HTR-8/SVneo (cell line): ENCODE data around the gene CBLL1.

Experiments used
- DNase-seq: peaks from one replicate; pipeline ENCODE4 v3.0.0; 2011; ENCODE audit warnings: low spot score, mixed read lengths; ENCODE audit not compliant: insufficient read length
- FAIRE-seq: peaks from 2 replicates; lab custom pipeline; 2011; peaks lifted over from hg19 to GRCh38; lab: Jason Lieb, UNC

The CBLL1 gene, protein sequence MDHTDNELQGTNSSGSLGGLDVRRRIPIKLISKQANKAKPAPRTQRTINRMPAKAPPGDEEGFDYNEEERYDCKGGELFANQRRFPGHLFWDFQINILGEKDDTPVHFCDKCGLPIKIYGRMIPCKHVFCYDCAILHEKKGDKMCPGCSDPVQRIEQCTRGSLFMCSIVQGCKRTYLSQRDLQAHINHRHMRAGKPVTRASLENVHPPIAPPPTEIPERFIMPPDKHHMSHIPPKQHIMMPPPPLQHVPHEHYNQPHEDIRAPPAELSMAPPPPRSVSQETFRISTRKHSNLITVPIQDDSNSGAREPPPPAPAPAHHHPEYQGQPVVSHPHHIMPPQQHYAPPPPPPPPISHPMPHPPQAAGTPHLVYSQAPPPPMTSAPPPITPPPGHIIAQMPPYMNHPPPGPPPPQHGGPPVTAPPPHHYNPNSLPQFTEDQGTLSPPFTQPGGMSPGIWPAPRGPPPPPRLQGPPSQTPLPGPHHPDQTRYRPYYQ

DNA sequence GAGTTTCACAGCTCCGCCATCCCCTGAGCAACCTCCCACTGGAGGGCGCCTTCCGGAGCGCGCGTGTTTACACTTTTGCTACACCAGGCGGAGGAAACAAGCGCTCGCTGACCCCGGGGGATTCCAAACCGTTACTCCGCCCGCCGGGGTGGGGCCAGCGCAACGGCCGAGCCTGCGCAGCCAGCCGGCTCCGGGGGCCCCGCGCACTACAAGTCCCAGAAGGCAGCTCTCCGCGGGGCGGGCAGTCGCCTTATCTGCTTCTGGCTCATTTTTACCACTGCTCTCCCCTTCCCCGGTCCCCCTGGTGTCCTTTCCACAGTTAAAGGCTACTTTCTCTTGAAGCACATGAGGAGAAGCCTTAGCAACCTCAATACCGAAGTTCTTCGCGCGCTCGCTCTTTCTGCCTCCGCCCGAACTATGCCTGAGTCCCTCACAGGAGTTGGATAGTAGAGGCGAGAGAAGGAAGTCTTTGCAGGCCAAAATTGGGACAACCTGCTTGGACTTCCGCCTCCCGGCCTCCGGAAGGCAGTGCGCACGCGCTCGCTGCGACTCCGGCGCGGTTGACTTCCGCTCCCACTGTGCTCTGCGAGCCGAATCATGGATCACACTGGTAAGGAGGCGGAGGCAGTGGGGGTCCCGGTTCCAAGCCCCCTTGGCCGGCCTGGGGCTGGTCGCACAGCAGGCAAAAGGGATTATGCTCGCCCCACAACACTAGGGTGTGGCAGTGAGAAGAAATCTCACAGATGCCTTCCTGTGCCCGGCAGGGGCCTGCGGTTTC is at the start of gene CBLL1:
Gene CBLL1 (plus strand): TSS at position 576 of the 778 bp plus-strand sequence. CDS start 22 bp downstream, at position 598.
- peak; percentile 83 for DNase-seq
- peak; percentile 23 for FAIRE-seq

DNA sequence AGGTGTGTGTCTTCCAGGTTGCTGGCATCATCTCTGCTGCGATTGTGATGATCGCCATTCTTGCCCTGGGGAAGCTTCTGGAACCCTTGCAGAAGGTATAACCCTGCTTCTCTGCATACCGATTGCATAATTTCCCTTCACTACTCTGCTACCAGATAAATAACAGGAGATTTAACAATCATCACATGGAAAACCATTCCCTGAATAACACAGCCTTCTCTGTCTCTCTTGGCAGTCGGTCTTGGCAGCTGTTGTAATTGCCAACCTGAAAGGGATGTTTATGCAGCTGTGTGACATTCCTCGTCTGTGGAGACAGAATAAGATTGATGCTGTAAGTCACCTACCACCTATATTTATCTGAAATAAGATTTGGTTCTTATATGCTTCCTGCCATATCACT is 49.6 kb upstream of the CBLL1 start:
- FAIRE-seq (no peak), DNase-seq (no peak)

DNA sequence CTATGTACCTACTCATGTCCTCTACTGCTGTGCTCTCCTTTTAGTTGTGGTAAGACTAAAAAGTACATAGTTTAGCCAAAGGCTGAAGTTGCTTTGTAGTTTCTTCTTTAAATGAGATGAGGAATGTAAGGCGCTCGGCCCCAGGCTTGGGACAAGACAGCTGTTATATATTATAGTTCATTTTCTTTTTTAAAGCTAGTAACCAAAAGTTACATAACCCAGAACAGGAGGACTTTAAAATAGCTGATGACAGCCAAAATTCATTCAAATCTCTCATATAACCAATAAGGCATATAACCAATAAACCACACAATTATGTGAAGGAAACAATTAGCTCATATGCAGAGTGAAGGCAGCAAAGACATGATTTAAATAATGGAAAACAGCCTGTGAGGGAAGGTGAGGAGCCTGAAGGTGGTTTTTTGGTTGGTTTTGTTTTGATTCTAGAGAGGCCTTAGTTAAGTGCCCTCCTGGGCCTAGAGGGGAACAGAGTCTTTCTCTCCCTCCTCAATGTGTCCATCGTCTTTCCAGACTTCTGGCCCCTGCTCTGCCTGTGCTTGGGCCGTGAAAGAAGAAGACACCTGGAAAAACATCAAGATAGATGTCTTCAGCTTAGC is 47.5 kb upstream of the CBLL1 start:
- DNase-seq = no peak
- no peak for FAIRE-seq

DNA sequence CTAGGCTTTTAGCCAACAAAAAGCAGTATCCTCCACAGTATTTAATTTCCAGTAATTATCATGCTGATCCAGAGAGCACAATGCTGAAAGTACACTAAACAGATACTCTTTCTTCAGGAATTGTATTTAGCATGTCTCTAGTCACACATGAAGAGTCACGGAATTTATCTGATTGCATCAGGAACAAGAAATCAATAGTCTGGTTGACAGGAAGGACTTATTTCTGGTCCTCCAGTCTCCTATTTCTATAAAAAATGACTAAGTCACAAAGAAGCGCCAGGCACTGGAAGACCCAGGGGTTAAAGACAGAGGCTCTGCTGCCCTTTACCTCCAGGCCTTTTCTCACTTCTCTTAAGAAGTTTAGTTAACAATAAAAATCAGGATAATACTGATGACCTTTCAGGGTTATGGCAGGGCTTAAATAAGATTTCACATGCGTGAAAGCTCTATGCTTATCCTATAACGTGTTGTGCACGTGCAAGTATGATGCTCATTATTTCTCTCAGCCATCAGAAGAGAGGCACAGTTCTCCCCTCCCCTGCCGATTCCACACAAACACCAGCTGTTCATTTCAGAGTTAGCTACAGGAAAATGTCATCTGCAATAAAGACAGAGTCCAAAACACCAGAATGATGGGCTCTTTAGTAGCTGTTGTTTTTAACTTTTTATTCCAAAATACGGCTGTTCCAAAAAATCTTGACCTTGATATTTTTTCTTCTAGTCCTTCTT is 46.5 kb upstream of the CBLL1 start:
- FAIRE-seq (no peak), DNase-seq (no peak)

DNA sequence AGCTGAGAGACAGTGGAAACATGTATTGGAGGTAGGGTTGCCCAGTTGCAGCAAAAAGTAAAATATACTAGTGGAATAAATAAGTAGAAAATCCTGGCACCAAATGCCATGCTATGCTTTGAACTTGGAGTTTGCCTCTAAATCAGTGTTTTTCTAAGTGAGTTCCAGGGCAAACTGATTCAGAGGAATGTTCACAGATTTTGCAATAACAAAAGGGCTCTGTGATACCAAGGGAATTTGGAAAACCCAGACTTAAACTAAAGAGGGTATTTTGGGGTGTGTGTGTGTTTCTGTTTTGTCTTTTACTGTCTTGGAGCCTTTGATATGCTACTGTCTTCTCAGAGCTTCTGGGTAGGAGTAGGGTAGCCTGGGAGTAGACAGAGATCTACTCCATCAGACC is 43.4 kb upstream of the CBLL1 start:
- no peak for FAIRE-seq
- DNase-seq = no peak

DNA sequence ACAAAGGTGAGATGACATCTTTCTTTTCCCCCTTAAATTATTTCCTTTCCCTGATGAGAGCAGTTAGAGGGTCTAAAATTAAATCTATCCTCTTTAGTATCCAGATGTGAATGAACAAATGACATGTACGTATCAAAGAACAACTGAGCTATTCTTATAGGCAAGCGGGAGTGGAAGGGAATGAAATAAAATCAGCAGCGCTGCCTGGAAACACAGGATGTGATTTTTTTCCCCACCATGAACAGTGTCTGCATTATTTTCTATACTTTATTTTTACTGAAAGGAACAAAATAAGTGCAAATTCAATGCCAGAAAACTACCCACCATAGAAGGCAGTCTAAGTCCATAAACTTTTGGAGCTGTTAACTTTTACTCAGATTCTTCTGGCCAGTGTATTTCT is 42.8 kb upstream of the CBLL1 start:
- DNase-seq (no peak), FAIRE-seq (no peak)

DNA sequence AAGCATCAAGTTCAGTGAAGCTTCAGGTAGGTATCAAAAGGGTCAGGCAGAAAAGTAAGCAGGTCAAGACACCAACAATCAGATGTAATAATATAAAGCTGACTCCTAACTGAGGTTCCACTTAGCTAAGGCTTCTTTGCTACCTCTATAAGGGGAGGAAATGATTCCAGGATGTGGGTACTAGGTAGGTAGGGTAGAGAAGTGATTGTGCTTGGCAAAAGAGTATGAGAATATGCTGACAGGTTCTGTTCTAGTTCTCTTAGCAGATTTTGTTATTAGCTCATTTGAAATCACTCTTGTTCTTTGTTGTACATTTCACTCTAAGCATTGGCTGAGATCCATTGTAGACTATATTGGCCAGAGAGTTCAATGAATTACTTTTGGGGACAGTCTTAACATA is 40.7 kb upstream of the CBLL1 start:
- DNase-seq (no peak), FAIRE-seq (no peak)

DNA sequence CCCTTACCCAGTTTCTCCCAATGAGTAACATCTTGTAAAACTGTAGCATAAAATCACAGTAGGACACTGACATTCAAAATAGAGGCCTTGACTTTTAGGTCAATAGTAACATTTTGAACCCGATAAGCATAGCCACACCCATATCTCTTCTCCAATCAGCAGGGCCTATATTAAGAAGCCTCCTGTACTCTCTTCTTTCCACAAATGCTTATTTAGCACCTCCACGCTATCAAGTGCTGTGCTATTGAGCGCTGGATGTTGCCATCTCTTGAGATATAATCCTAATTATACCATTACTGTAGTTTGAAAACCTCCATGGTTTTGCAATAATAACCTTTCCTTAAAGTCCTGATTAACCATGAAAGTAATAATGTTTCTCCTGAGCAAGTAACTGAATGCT is 40.1 kb upstream of the CBLL1 start:
- FAIRE-seq (no peak), DNase-seq (no peak)

DNA sequence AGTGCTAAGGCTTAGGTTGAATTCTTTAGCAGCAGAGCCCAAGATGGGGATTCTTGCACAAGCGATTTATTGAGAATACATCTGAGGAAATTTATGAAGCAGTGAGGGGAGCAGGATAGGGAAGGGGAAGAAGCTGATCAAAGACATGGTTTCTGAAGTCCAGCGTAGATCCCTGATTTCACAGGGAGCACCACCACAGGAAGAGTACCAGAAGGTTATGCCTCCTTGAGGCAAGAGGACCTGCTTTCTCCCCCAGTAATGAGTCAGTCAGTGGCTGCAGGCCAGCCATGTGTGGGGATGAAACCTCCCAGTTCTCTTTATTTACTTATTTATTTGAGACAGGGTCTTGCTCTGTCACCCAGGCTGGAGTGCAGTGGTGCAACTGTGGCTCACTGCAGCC is 35.0 kb upstream of the CBLL1 start:
- no peak for DNase-seq
- FAIRE-seq = no peak

DNA sequence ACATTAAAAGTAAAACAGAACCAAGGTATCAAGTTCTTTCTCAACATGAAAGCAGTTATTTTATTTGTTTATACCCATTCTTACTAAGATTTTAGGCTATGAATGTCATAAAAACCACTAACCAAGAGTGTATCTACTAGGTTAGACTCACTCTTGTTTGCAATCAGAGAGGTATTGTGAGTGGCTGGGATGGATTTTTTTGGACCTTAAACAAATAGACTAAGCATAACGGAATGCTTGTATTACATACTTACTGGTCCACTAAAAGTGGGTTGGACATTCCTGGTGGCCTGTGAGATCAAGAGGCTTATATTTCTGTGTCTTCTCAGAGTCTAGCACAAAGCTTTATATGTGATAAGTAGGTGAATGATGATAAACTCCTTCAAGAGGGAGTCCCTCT is 32.6 kb upstream of the CBLL1 start:
- DNase-seq = no peak
- FAIRE-seq = no peak

DNA sequence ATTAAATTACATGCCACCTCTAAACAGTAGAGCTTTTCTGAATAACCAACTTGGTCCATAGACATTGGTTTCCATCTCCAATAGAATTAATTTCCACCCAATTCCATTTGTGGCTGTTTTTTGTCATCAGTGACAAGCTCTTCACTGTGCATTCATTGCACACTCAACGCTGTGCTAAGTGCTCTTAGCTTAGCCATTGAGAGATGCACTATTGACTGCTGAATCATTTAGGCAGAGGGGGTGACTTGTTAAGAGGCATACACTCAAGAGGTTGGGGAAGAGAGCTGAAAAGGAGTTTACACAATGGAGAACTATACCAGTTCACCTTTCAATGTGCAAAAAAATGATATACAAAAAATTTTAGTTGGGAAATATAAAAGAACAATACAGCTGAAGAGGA is 31.9 kb upstream of the CBLL1 start:
- FAIRE-seq (no peak), DNase-seq (no peak)

DNA sequence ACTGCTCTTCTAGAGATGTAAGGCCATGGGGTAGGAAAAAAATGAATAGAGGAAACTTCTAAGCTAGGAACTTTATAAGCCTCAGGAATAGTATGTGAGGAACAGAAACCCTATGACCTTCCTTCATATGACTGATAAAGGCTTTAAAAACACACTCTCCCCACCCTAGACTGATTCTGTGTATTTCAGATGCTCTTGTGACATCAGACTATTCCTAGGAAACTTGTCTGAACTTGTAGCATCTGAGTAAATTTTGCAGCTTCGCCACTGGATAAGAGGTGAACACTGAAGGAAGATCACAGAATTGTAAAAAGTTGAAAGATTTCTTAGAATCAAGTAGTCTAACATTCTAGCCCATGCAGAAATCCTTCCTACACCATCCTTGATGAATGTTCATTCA is 31.0 kb upstream of the CBLL1 start:
- DNase-seq (no peak), FAIRE-seq (no peak)

DNA sequence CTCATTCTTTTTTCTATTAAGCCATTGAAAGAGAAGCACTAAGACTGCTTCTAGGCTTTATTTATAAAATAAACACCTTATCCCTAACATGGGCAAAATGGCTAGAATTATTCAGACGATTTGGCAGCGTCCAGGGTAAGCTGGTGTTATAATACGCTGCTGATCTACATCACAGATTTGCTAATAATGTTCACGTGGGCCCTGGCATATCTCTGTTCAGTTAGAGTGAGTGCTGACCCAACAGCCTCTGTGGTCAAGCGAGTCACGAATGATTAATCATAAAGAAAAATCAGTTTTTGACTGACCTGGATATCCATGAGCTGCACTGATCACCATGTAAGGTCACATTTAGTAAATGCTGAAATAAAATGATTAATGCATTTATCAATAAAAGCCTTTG is 28.4 kb upstream of the CBLL1 start:
- DNase-seq (no peak), FAIRE-seq (no peak)

DNA sequence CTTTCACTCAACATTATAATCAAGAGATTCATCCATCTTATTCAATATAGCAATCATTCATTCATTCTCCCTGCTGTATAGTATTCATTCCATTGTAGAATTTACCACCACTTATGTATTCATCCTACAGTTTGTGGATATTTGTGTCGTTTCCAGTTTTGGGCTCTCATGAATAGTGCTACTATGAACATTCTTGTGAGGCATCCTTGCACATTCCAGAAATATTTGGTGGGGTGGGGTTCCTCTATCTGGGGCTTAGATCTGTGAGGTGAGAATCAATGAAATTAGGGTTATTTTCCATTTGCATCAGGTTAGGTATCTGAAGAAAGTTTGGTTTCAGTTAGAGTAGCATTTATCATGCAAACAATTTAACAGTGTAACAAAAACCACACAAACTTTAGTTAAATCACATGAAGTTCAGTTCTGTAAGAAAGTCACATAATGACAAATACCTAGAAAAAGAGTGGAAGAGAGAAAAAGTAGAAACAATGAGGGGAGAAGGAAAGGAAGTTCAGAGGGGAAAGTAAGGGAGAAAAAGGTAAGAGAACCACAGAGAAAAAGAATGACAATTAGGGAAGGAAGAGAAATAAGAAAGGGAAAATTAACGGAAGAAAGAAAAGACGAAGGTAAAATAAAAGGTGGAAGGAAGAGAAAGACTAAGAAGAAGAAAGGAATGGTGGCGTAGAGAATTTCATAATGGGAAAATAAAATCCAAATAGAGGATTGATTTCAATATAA is 25.3 kb upstream of the CBLL1 start:
- no peak for DNase-seq
- no peak for FAIRE-seq

DNA sequence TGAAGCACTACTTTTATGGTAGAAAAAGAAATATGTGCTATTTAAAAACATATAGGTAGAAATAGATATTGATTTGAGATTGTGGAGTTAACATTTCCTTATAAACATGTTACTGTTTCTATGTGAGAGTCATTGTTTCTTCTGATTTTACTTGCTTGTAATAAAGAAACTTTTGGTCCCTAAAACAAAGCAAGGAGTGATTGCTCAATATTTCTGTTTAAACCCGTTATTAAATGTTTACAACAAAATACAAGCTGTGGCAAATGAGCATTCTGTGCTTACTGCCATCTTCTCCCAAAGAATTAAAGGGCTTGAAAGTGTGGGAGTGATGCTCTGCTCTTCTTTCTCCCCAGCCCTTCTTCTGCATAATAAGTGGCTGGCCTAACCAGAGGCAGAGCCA is 22.7 kb upstream of the CBLL1 start:
- DNase-seq (no peak), FAIRE-seq (no peak)

DNA sequence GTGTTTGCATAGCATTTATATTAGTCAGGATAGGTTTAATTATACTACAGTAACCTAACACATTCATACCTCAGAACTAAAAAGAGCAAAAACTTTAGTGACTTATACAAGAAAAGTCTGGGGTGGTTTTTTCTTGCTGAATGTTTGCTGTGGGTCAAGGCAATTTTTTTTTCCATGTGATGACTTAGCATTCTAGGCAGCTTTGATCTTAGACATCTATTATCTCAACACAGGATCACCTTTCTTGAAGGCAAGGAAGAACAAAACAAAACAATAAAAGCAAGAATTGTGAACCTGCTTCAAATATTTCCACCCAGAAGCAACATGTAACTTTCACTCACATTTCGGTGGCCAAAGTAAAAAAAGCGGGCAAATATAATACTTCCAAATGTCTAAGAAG is 20.7 kb upstream of the CBLL1 start:
- FAIRE-seq (no peak), DNase-seq (no peak)

DNA sequence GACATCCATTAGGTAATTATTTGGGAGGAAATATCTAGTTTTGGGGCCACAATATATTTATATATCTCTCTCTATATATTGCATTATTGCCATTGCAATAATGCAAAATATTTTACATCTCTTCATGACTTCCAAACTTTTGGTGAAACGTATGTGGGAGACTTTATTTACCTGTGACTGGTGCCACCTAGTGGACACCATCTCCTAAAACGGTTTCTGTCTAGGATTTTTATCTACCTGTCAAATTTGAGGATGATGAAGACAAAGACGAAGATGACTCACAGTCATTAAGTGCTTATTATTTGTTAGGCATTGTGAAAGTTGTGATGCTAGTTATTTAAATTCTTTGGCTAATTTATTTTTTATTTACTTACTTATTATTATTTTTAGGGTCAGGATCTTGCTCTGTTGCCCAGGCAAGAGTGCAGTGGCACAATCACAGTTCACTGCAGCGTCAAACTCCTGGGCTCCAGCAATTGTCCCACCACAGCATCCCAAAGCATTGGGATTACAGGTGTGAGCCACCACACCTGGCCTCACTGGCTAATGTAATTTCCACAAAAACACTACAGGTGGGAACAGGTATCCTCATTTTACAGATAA is 18.7 kb upstream of the CBLL1 start:
- FAIRE-seq = no peak
- DNase-seq = peak; percentile 30

DNA sequence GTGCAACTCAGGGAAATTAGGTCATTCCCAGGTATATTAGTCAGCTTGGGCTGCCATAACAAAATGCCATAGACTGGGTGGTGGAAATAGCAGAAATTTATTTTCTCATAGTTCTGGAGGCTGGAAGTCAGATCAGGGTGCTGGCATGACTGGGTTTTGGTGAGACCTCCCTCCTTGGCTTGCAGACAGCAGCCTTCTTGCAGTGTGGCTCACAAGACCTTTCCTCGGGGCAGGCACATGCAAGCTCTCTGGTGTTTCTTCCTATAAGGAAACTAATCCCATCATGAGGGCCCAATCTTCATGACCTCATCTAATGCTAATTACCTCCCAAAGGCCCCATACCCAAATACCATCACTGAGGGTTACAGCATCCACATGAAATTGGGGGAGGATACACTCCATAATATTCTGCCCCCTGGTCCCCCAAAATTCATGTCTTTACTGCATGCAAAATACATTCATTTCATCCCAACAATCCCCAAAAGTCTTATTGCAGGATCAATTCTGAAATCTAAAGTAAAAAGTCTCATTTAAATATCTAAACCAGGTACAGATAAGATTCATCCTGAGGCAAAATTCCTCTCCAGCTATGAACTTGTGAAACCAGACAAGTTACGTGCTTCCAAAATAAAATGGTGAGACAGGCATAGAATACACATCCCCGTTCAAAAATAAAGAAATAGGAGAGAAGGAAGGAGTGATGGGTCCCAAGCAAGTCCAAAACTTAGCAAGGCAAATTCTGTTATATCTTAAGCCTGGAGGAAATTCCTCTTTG is 17.4 kb upstream of the CBLL1 start:
- no peak for FAIRE-seq
- no peak for DNase-seq

DNA sequence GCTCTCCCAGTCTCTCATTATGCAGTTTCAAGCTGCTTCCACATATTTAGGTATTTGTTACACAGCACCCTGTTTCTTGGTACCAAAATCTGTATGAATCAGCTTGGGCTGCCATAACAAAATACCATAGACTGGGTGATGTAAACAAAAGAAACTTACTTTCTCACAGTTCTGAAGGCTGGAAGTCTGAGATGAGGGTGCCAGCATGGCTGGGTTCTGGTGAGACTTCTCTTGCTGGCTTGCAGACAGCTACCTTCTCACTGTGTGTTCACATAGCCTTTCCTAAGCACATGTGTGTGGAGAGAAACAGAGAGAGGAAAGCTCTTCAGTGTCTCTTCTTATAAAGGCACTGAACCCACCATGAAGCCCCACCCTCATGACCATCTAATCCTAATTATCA is 15.7 kb upstream of the CBLL1 start:
- FAIRE-seq (no peak), DNase-seq (no peak)
